Lung (tissue), 12 donors: Measurements from ENCODE around the gene IFNAR1. TPM values are rescaled to one million over a fixed set of nuclear protein-coding genes. Genes with fewer than 3 reads are reported as not detected.

ENCODE experiments used
- ATAC-seq: fragments of 200-7000 bp; cut with Tn5 transposase; one replicate; pipeline ENCODE4 v1.9.1; 2020; ENCODE audit warnings: moderate number of reproducible peaks; ENCODE audit not compliant: insufficient read depth, low FRiP score
- DNase-seq, 3 donors: peaks; one replicate each; pipeline ENCODE4 v3.0.0-alpha.2; 2013 to 2017
- H3K27ac ChIP-seq, 2 donors: one replicate each; pipeline ENCODE4 v1.5.1; 2013; ENCODE audit warnings: mild to moderate bottlenecking in 2 of 2, moderate library complexity in 2 of 2, control low read depth in 1 of 2, inconsistent platforms in 1 of 2, low read depth in 1 of 2, low read length in 1 of 2
- H3K27me3 ChIP-seq, 3 donors: one replicate each; pipeline ENCODE4 v1.5.1; 2013; ENCODE audit warnings: low read length in 2 of 3; ENCODE audit not compliant: control insufficient read depth in 3 of 3, insufficient read depth in 3 of 3
- H3K36me3 ChIP-seq, 4 donors: one replicate each; pipeline ENCODE4 v1.5.1; 2013; ENCODE audit warnings: low read length in 4 of 4, mild to moderate bottlenecking in 1 of 4, moderate library complexity in 1 of 4; ENCODE audit not compliant: control insufficient read depth in 4 of 4, insufficient read depth in 4 of 4
- H3K4me1 ChIP-seq, 5 donors: one replicate each; pipeline ENCODE4 v1.5.1; 2013; ENCODE audit warnings: low read length in 5 of 5, mild to moderate bottlenecking in 2 of 5, moderate library complexity in 1 of 5; ENCODE audit not compliant: control insufficient read depth in 5 of 5, insufficient read depth in 5 of 5
- H3K4me3 ChIP-seq: one replicate; pipeline ENCODE4 v1.5.1; 2013; ENCODE audit warnings: mild to moderate bottlenecking, control low read depth, moderate library complexity
- H3K9ac ChIP-seq, 2 donors: one replicate each; pipeline ENCODE4 v1.5.1; 2013; ENCODE audit warnings: low read length in 2 of 2, control low read depth in 1 of 2; ENCODE audit not compliant: insufficient read depth in 1 of 2
- H3K9me3 ChIP-seq, 4 donors: one replicate each; pipeline ENCODE4 v1.5.1; 2013; ENCODE audit warnings: low read length in 3 of 4, mild to moderate bottlenecking in 1 of 4, moderate library complexity in 1 of 4; ENCODE audit not compliant: control insufficient read depth in 4 of 4, insufficient read depth in 3 of 4
- CTCF ChIP-seq: IDR thresholded peaks from 2 replicates; pipeline ENCODE4 v1.5.1; 2012; ENCODE audit warnings: mild to moderate bottlenecking; ENCODE audit errors: control extremely low read depth, extremely low read depth
- WGBS, 2 donors: extraction: QIAGEN DNeasy Blood & Tissue Kit; methylation state at CpG; one replicate each; pipeline ENCODE4 v1.1.7; 2013; 5-methylcytosine and 5-hydroxymethylcytosine counted together
- polyA plus RNA-seq, 2 donors: library from polyadenylated mRNA; stranded (reverse); fragments of 200-250 nt; gene quantifications; one replicate each; pipeline ENCODE4 v1.2.1, GENCODE V29; 2013
- total RNA-seq, 2 donors: library from RNA; depleted of rRNA in 1 of 2; stranded (reverse); fragments of >200 nt in 1 of 2; gene quantifications; one replicate each; pipeline ENCODE4 v1.2.1, GENCODE V29; 2014 to 2021
- donor health status: control.
- donor health status: control.
- donor health status: Bipolar disorder and iron deficiency.
- donor health status: healthy.
- donor health status: DM: yes; HTN: yes; CAD: no.

IFNAR1 gene
- total and polyA plus RNA-seq, 4 donors: 14.3 to 58.7 (median 51.4) TPM

GRCh38 chr21:33281096-33281652, 43.6 kb upstream of the IFNAR1 start:
- ATAC-seq: no peak
- Histone ChIP-seq H3K9ac (no peak overlapping the region), H3K9me3 (peaks cover 0 to 5% (median 1%) of the 10 kb centered on the region in 4 donors), H3K36me3 (peaks cover 13 to 30% (median 25%) of the 10 kb centered on the region in 4 donors), H3K27me3 (no peaks in the 10 kb centered on the region), H3K4me3 (no peak overlapping the region), H3K27ac (no peak overlapping the region), H3K4me1 (peaks cover 0 to 5% (median 0%) of the 10 kb centered on the region in 5 donors)
- no peak for DNase-seq
- 95 to 97% methylated on average over 6 of the region's 6 CpGs for WGBS, 2 donors
- TF ChIP-seq CTCF: no peak

GRCh38 chr21:33283203-33283602, 41.6 kb upstream of the IFNAR1 start:
- WGBS, 2 donors: 95 to 96% methylated on average over 5 of the region's 5 CpGs
- no peak for TF ChIP-seq CTCF
- no peak overlapping the region for H3K4me3 ChIP-seq

GRCh38 chr21:33286076-33286475, 38.7 kb upstream of the IFNAR1 start:
- Histone ChIP-seq H3K4me3 (no peak overlapping the region), H3K9ac (no peak overlapping the region), H3K4me1 (peaks cover 0 to 14% (median 4%) of the 10 kb centered on the region in 5 donors), H3K27me3 (no peaks in the 10 kb centered on the region), H3K27ac (peak overlapping the region; percentile 61 to 62), H3K36me3 (peaks cover 4 to 34% (median 12%) of the 10 kb centered on the region in 4 donors), H3K9me3 (peaks cover 0 to 3% (median 0%) of the 10 kb centered on the region in 4 donors)
- ATAC-seq (no peak), DNase-seq (no peak)
- no peak for TF ChIP-seq CTCF
- WGBS, 2 donors: 68 to 85% methylated on average over 11 of the region's 11 CpGs

More at GRCh38 chr21:33283203-33283602, 41.6 kb upstream of the IFNAR1 start:
- Histone ChIP-seq H3K9me3 (peaks cover 0 to 5% (median 1%) of the 10 kb centered on the region in 4 donors), H3K9ac (no peak overlapping the region), H3K27ac (no peak overlapping the region), H3K4me1 (peaks cover 0 to 10% (median 4%) of the 10 kb centered on the region in 5 donors), H3K36me3 (peaks cover 9 to 33% (median 20%) of the 10 kb centered on the region in 4 donors), H3K27me3 (no peaks in the 10 kb centered on the region)
- no peak for DNase-seq
- ATAC-seq: no peak
